ENCODE data around the gene CLIP1.
"Not testable (repeated sequence)": the region's sequence is repeated elsewhere in the genome, so short reads cannot be mapped to it uniquely, and the experiment has no call there.

CLIP1 gene

DNA sequence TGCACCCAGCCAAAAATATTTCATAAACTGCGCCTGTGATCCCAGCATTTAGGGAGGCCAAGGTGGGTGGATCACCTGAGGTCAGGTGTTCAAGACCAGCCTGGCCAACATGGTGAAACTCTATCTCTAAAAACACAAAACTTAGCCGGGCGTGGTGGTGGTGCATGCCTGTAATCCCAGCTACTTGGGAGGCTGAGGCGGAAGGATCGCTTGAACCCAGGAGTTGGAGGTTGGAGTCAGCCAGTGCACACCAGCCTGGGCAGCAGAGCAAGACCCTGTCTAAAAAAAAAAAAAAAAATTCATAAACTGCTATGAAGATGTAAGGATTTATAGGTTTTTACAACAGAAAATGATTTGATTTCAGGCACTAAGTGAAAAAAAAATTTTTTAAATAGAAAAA lies 6.6 kb upstream of the CLIP1 start:
- DNase-seq = not testable (repeated sequence)

DNA sequence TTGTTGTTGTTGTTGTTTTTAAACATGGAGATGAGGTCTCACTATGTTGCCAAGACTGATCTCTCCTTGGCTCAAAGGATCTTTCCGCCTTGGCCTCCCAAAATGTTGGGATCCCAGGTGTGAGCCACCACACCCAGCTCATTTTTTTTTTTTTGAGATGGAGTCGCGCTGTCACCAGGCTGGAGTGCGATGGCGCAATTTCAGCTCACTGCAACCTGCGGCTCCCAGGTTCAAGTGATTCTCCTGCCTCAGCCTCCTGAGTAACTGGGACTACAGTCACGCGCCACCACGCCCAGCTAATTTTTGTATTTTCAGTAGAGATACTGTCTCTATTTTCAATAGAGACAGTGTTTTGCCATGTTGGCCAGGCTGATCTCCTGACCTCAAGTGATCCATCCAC lies 4.9 kb upstream of the CLIP1 start:
- no peak for DNase-seq

DNA sequence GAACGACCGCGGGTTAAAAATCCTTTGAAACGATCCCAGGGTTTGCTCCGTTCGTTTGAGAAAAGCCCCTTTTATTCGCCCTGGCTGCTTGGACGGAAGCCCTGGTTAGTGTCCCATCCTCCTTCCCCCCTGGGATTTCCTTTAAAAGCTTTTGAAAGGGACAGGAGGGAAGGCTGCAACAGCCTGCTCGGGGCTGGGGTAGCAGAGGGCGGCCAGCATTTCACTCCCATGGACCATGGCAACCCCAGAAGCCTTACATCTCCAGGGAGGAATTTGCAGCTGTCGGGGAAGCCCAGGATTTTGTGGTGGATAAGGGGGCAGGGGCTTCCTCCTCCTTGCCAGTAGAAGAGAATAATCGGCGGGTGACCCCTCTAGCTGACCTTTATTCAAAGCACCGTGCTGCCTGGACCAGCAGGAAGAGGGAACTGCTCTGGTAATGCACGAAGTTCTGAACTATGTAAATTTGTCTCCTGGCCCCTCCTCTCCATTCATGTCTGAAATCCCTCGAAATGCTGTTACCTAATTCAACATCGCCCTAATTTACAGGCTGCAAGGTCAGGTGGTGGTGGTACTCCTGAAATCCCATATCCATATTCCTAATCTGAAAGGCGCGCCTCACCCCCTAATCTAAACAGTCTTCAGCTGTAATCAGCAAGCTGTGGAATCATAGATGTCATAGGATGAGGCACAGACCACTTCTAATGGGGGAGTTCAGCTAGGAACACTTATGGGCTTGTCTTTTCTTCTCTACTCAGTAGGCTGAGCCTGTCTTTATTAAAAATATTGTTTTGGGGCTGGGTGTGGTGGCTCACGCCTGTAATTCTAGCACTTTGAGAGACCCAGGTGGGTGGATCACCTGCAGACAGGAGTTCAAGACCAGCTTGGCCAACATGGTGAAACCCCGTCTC lies 1.0 kb upstream of the CLIP1 start:
- DNase-seq = no peak

DNA sequence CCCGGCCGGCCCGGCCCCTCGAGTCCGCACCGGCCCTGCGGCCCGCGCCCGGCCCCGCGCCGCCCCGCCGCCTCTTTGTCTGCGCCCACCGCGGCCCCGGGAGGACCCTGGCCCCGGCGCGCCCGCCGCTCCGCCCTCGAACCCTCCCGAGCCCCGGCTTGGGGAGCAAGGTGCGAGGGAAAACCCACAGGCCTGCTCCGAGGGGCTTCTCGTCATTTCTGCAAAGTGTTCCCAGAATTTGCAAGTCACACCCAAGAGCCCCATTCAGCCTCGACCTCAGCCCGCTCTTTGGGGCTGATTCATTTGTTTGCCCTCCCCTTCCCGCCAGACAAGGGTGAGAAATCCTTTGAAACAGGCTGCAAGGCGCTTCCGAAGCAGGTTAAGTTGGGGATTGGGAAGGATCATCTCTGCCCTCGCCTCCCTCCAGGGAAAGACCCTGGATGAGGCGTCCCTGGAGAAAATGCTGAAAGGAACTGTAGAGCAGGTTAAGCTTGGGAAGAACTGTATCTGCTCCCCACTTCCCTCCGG lies 325 bp upstream of the CLIP1 start:
- DNase-seq = peak; percentile 49

DNA sequence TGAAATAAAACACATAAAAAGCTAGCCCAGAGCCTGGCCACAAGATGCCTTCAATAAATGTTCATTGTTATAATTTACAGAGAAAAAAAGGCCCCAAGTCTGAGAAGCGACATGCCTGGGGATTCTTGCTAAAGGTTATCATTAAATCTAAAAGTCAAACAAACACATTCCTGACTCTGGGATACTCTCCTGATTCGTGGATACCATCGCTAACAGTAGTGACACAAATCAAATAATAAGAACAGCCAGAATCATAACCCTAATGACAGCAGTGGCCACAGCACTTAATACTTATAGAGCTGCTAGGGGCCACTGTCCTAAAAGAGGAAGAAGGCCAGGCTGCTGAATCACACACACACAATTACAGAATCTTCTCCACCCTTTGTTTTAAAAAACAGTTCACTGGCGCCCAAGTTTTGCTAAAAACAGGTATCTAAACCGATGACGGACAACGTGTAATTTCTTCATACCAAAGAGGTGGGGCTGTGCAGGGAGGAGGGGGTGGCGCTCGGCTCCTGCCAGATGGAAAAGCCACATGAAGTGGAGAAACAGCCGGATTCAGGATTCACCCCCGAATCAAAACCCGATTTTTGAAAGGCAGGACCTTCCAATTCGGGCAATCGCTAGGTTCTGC lies 1.2 kb downstream of the CLIP1 start:
- DNase-seq = peak; percentile 33

DNA sequence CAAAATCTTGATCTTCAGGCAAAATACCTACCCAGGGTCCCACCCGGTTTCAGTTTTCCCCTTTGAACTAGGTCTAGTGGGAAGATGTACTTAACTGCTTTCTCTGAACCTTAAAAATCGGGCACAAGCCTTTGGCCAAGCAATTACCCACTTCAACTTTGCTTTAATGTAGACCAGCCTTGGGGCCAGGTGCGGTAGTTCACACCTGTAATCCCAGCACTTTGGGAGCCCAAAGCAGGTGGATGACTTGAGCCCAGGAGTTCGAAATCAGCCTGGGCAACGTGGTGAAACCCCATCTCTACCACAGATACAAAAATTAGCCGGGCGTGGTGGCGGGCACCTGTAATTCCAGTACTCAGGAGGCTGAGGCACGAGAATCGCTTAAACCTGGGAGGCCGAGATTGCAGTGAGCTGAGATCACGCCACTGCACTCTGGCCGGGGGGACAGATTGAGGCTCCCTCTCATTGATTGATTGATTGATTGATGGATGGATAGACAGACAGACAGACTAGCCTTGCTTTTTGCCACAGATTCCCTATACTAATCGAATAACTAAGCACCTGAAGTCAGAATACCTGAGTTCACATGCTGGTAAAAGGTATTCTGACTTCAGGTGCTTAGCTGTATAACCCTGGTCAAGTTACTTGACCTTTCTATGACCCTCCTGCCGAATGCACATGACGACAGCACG lies 1.9 kb downstream of the CLIP1 start:
- DNase-seq = no peak

DNA sequence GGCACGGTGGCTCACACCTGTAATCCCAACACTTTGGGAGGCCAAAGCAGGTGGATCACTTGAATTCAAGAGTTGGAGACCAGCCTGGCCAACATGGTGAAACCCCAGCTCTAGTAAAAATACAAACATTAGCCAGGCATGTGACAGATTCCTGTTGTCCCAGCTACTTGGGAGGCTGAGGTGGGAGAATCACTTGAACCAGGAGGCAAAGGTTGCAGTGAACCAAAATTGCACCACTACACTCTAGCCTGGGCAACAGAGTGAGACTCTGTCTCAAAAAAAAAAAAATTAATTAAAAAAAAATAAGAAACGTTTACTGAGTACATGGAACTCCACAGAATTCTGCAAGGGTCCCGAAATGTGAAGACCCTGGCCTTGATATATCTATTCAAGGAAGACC lies 3.4 kb downstream of the CLIP1 start:
- not testable (repeated sequence) for DNase-seq

DNA sequence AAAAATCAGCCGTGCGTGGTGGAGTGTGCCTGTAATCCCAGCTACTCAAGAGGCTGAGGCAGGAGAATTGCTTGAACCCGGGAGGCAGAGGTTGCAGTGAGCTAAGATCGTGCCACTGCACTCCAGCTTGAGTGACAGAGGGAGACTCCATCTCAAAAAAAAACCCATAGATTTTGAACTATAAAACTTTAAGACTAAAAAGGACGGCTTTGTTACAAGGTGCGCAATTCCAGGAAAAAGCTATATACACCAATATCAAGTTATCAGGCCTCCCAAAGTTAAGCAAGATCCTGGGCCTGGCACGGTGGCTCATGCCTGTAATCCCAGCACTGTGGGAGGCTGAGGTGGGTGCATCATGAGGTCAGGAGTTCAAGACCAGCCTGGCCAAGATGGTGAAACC lies 6.8 kb downstream of the CLIP1 start:
- not testable (repeated sequence) for DNase-seq

DNA sequence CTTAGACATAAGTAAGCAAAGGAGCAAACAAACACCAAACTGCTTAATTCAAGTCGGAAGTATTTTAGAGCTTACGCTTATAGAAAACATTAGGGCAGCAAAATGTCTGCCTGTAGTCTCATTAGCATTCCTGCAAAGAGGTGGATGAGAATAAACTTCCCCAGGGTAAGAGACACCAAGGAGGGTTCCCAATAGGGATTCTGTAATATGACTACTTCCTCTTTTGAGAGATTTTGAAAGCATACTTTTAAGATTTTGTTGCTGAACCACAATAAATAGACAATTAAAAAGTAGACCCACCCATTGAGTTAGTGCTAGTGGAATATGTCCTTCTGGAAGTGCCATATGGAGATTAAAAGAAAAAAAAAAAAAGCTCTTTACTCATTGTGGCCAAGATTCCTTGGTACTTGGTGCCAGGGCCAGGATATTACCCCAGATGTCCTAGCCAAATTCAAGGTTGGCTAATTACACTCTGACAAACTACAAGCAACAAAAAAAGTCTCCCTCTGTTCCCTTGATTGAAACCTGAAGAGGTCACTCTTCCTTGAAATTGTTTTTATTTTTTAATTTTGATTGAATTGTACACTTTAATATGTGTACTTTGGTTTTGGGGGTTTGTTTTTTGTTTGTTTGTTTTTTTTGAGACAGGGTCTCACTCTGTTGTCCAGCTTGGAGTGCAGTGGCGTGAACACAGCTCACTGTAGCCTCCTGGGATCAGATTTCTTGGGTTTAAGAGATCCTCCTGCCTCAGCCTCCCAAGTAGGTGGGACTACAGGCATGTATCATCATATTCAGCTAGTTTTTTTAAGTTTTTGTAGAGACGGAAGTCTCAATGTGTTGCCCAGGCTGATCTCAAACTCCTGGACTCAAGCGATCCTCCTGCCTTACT lies 8.7 kb downstream of the CLIP1 start:
- DNase-seq = no peak

DNA sequence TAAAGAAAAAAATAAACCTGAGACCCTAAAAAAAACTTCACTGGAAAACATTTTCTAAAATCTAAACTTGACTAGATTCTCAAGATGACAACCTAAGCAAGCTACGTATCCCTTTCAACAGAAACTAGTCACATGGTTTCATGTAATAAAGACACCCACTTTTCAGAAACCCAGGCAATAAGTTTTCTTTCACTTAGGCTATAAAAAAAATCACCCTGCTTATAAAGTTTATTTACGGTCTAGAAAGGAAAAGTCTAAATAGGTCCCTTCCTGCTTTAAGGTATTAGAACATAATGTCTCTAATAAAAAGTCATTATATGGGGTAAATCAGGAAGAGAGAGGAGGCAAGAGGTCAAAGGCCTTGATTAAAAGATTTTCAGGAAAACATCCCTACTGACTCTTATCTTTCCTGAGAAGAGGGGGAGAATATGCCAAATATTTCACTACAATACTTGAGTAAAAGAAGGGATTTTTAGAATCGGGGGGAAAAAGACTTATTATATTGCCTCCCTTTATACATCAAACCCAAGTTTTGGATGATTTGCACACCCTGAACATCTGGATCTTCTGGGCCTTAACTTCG lies 9.5 kb downstream of the CLIP1 start:
- no peak for DNase-seq

DNA sequence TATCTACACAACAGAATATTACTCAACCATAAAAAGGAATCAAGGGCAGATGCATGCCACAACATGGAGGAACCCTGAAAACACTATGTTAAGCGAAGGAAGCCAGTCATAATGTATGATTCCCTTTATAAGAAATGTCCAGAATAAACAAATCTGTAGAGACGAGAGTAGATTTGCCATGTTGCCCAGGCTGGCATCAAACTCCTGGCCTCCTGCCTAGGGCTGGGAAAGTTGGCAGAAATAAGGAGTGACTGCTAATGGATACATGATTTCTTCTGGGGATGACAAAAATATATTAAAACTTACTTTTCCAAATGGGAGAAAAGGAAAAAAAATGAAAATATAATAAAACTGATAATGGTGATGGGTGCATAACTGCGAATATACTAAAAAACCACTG lies 10.9 kb downstream of the CLIP1 start:
- no peak for DNase-seq

DNA sequence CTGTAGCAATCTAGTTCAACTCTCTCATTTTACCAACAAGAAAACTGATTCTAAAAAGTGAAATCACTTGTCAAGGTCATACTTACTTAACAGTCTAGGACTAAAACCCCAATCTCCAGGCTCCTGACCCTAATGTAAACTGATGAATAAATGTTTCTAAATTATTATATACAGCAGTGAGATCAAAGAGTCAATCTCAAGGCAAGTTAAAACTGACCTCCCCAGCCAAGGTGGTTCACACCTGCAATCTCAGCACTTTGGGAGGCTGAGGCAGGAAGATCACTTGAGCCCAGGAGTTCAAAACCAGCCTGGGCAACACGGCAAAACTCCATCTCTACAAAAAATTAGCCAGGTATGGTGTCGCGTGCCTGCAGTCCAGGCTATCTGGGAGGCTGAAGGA lies 15.3 kb downstream of the CLIP1 start:
- no peak for DNase-seq

DNA sequence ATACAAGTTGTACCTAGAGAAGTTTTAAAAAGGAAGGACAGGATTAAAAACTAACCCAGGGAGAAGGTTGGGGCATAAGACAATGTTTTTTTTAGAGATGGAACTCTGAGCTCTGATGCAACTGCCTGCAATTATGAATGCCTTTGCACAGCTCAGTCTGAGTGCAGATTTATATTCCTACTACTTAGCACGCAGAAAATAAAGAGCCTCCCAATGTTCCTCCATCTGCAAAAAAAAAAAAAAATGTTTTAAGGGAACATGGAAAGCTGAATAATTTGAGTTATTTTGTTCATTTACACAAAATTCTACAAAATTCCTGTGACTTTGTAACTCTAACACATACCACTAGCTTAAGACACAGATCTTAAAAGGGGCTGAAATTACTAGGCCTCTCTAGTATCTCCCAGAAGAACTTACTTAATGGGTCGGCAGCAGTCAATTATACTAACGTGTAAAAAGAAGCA lies 15.7 kb downstream of the CLIP1 start:
- no peak for DNase-seq

DNA sequence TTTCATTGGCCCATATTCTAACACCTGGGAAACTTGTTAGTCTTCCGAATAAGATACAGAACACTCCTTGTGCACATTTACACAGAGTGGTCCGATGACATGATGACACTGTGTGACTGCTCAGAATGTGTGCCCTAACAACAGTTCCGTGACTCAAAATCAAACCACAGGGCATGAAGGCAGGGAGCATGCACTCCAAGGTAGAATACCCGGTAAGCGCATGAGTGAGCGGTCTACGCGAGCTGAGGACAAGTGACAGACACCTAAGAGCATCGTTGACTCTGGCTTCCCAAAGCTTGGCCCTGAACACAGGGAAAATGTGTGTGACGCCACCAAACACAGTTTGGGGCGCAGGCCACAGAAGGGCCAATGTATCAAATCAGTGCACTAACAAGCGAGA lies 18.6 kb downstream of the CLIP1 start:
- no peak for DNase-seq

DNA sequence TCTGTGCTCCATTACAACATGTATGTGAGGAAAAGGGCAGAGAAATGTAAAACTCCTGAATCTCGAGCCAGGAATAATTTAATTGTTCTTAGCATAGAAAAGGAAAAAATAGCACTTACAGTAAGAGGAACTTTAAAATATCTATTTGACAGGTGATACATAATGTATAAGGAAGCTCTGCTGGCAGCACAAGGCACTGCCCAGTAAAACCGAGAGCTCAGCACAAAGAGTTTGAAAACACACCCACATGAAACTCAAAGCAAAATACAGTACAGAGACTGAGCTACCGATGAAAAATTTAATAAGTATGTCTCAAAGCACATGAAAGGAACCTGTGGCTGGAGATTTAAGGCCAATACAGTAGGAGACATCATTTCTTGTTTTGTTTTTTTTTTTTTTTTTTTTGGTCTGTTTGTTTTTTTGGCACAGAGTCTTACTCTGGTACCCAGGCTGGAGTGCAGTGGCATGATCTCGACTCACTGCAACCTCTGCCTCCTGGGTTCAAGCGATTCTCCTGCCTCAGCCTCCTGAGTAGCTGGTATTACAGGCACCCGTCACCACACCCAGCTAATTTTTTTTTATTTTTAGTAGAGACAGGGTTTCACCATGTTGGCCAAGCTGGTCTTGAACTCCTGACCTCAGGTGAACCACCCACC lies 19.2 kb downstream of the CLIP1 start:
- DNase-seq = peak; percentile 17

DNA sequence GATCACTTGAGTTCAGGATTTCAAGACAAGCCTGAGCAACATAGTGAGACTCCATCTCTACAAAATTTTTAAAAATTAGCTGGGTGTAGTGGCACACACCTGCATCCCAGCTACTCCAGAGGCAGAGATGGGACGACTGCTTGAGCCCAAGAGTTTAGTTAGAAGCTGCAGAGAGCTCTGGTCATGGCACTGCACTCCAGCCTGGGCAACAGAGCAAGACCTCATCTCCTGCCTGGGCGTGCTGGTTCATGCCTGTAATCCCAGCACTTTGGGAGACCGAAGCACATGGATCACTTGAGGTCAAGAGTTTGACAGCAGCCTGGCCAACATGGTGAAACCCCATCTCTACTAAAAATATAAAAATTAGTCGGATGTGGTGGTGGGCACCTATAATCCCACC lies 20.2 kb downstream of the CLIP1 start:
- no peak for DNase-seq

DNA sequence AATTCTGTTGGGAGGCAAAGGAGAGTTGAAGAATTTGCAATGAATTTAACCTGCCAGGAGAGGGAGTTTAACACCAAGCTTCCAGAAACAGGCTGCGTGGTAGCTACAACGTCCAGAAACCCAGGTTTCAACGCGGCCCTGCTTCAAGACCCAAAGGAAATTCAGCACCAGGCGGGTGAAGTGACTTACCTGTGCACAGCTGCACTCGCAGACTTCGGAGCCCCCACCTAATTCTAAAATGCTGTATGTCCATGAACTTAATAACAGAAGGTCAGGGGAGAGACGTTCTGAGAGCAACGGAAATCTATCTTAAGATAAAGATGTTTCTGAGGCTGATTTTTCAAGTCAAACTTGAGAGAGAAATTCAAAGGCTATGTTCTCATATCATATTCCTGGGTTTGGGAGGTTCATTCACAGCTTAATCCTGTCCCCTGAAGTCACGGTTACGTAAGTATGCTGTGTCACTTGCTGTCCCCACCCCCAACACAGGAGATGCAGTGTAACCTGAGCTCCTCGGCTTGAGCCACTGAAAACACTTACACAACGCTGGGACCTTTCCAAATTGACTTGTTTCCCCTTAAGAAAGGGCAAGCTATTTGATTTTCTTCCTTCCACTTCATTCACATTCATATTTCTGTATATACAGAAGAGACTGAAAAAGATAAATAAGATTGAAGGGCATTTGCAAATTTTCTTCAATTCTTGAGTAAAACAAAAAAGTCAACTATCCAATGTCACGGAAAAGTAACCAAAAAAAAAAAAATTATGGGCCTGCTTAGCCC lies 22.7 kb downstream of the CLIP1 start:
- peak; percentile 51 for DNase-seq

DNA sequence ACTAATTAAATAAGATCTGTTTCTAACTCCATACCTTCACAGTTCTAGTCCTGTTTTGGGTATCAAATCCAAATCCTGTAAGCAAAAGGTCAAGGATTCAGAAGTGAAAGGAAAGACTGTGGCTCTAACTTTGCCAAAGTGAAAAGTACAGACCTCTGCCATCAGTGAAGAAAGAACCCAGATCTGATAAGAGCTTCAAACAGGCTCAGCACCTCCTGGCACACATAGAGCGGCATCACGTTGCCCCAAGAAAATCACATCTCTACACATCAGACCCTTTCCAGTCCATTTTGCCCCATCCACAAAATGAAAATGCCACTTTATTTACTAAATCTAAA lies 23.2 kb downstream of the CLIP1 start:
- DNase-seq = no peak

DNA sequence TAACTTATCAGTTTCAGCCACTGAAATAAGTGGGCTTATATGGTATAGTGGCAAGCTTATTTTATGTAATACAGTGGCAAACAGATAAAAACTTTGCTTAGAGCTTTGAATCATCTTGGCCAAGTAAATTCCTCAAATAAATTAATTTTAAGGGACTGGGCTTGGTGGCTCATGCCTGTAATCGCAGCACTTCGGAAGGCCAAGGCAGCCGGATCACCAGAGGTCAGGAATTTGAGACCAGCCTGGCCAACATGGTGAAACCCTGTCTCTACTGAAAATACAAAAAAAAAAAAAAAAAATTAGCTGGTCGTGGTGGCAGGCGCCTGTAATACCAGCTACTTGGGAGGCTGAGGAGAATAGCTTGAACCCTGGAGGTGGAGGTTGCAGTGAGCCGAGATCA lies 24.5 kb downstream of the CLIP1 start:
- not testable (repeated sequence) for DNase-seq

DNA sequence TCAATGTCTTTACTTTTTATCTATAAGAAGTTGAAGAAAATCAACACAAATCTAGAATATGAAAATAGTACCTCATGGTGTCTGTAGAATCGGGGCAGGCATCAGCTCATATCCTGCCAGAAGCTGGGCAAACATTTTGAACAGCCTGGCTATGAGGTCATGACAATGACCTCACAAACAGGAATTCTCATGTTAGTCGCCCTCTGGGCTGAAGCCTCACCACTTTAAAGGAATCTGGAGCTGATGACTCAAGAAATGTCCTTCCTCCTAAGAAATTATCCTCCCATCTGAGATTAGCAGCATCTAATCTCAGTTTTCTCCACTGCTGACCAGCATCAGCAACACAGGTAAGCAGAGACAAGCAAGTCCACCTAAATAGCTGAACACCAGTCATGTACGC lies 27.1 kb downstream of the CLIP1 start:
- no peak for DNase-seq

Measured in activated naive CD4-positive, alpha-beta T cell treated with Interleukin-2 at 50 U/mL for 16 hours (primary cell).